ENCODE data around the gene COPA.

The COPA gene

GRCh38 chr1:160261893-160262794 lies 80.9 kb downstream of the COPA start, which contains the start of gene DCAF8:
TSS of gene DCAF8 (minus strand) at chr1:160262549. CDS start at chr1:160244008, 18,541 bp downstream.
- DNase-seq: peak; percentile 97

- peak; percentile 56 for DNase-seq
Measured at GRCh38 chr1:160261556-160261892, 81.5 kb downstream of the COPA start.

- peak; percentile 76 for DNase-seq
Measured at GRCh38 chr1:160260406-160261382, 82.4 kb downstream of the COPA start.

GRCh38 chr1:160258177-160258798 lies 84.8 kb downstream of the COPA start:
- DNase-seq: no peak

GRCh38 chr1:160257411-160258015 lies 85.5 kb downstream of the COPA start:
- DNase-seq: no peak

GRCh38 chr1:160256396-160257046 lies 86.5 kb downstream of the COPA start:
- DNase-seq: peak; percentile 87

- DNase-seq: no peak
Measured at GRCh38 chr1:160255781-160256300, 87.2 kb downstream of the COPA start.

- DNase-seq: peak; percentile 65
Measured at GRCh38 chr1:160251687-160252526, 91.1 kb downstream of the COPA start.

GRCh38 chr1:160251011-160251410 lies 92.0 kb downstream of the COPA start:
- DNase-seq: no peak

GRCh38 chr1:160247053-160247452 lies 96.0 kb downstream of the COPA start:
- no peak for DNase-seq

- DNase-seq: no peak
Measured at GRCh38 chr1:160245434-160245833, 97.6 kb downstream of the COPA start.

GRCh38 chr1:160244209-160244608 lies 98.8 kb downstream of the COPA start:
- DNase-seq: no peak

GRCh38 chr1:160243767-160244166 lies 99.3 kb downstream of the COPA start:
- no peak for DNase-seq

GRCh38 chr1:160239582-160240299 lies 103.3 kb downstream of the COPA start:
- DNase-seq: no peak
